Keratinocyte (primary cell): ENCODE data around the gene NTSR2. TPM values are rescaled to one million over a fixed set of nuclear protein-coding genes. Genes with fewer than 3 reads are reported as not detected.
A peak's percentile ranks its signal among the peaks of the same experiment; 100 is the strongest.

Experiments
- DNase-seq: peaks from one replicate; pipeline ENCODE4 v3.0.0-alpha.2; 2011; ENCODE audit warnings: low read depth, missing footprints, low spot score
- FAIRE-seq: peaks from 2 replicates; lab custom pipeline; 2011; peaks lifted over from hg19 to GRCh38; lab: Jason Lieb, UNC
- H2AFZ ChIP-seq: 2 replicates; pipeline ENCODE4 v1.6.0; 2012; ENCODE audit warnings: low read length, control low read depth, inconsistent platforms; ENCODE audit not compliant: control insufficient read depth
- H3K27ac ChIP-seq: 2 replicates; pipeline ENCODE4 v1.5.1; 2011; ENCODE audit warnings: low read length; ENCODE audit not compliant: control insufficient read depth, insufficient read depth
- H3K27me3 ChIP-seq: 3 replicates; pipeline ENCODE4 v1.6.0; 2011; ENCODE audit warnings: low read length; ENCODE audit not compliant: control insufficient read depth, insufficient read depth; ENCODE audit errors: extremely low read depth
- H3K36me3 ChIP-seq, 2 experiments: 2 replicates in 1 of 2; 3 replicates in 1 of 2; pipeline ENCODE4 v1.5.1; 2011; ENCODE audit warnings: low read length in 2 of 2, mild to moderate bottlenecking in 1 of 2; ENCODE audit not compliant: control insufficient read depth in 2 of 2, insufficient read depth in 2 of 2; ENCODE audit errors: extremely low read depth in 1 of 2
- H3K4me1 ChIP-seq: 3 replicates; pipeline ENCODE4 v1.5.1; 2011; ENCODE audit warnings: low read length; ENCODE audit not compliant: control insufficient read depth, insufficient read depth; ENCODE audit errors: extremely low read depth
- H3K4me2 ChIP-seq: 3 replicates; pipeline ENCODE4 v1.6.0; 2011; ENCODE audit warnings: low read depth, low read length; ENCODE audit not compliant: control insufficient read depth, insufficient read depth; ENCODE audit errors: extremely low read depth
- H3K4me3 ChIP-seq, 3 experiments: fragments of 200-600 bp in 1 of 3; sonication (generic) in 1 of 3; 2 replicates in 2 of 3; 3 replicates in 1 of 3; pipeline ENCODE4 v1.5.1; 2011 to 2016; ENCODE audit warnings: low read length in 3 of 3, mild to moderate bottlenecking in 3 of 3, control low read depth in 2 of 3, inconsistent platforms in 1 of 3, low read depth in 1 of 3, mixed read lengths in 1 of 3, mixed run types in 1 of 3, moderate library complexity in 1 of 3; ENCODE audit not compliant: control insufficient read depth in 2 of 3, insufficient read depth in 2 of 3; ENCODE audit errors: extremely low read depth in 1 of 3
- H3K79me2 ChIP-seq: 2 replicates; pipeline ENCODE4 v1.6.0; 2012; ENCODE audit warnings: low read length; ENCODE audit not compliant: control insufficient read depth, insufficient read depth
- H3K9ac ChIP-seq: 3 replicates; pipeline ENCODE4 v1.6.0; 2011; ENCODE audit warnings: low read length; ENCODE audit not compliant: control insufficient read depth, insufficient read depth; ENCODE audit errors: extremely low read depth
- H3K9me1 ChIP-seq: 3 replicates; pipeline ENCODE4 v1.6.0; 2011; ENCODE audit warnings: low read length; ENCODE audit not compliant: control insufficient read depth, insufficient read depth; ENCODE audit errors: extremely low read depth
- H3K9me3 ChIP-seq: 2 replicates; pipeline ENCODE4 v1.5.1; 2012; ENCODE audit warnings: low read depth, low read length; ENCODE audit not compliant: control insufficient read depth
- H4K20me1 ChIP-seq: 3 replicates; pipeline ENCODE4 v1.6.0; 2011; ENCODE audit warnings: low read length; ENCODE audit not compliant: control insufficient read depth, insufficient read depth; ENCODE audit errors: extremely low read depth
- CTCF ChIP-seq, 3 experiments: IDR thresholded peaks in 1 of 3; conservative IDR thresholded peaks in 1 of 3; optimal IDR thresholded peaks in 1 of 3; 2 replicates in 2 of 3; 3 replicates in 1 of 3; pipeline versions ENCODE3 to v1.5.1; 2011; ENCODE audit warnings: low read length in 3 of 3, mild to moderate bottlenecking in 3 of 3, moderate library complexity in 2 of 3, control low read depth in 1 of 3, inconsistent platforms in 1 of 3; ENCODE audit not compliant: insufficient read depth in 2 of 3; ENCODE audit errors: extremely low read depth in 1 of 3
- EZH2 ChIP-seq: IDR thresholded peaks from one replicate; pipeline ENCODE4 v1.6.1; 2012; ENCODE audit warnings: inconsistent platforms, mild to moderate bottlenecking, low read length, moderate library complexity
- dilution Hi-C: fragments of 300-500 bp; cut with MboI; formaldehyde crosslinking; loops from one replicate; pipeline ENCODE4 v1.7.0; 2020; ENCODE audit warnings: low sequenced_read_pairs; ENCODE audit not compliant: extremely low pct_ligation_motif_present
- polyA plus RNA-seq, 5 experiments: library from polyadenylated mRNA; depleted of rRNA in 3 of 5; stranded (reverse) in 3 of 5; stranded (forward) in 1 of 5; unstranded in 1 of 5; fragments of >200 nt; gene quantifications; 1 replicate in 1 of 5; 2 replicates in 3 of 5; 3 replicates in 1 of 5; pipeline versions ENCODE4 v1.2.1 to v1.2.3, GENCODE V29; 2011 to 2012; ENCODE audit warnings: missing spikeins in 2 of 5, low read depth in 1 of 5, low replicate concordance in 1 of 5

Gene NTSR2
- polyA plus RNA-seq, 1 donor (not counting 4 experiments of a cell fraction or from before 2014, with no cell fraction given) = not detected

- no peaks in the 10 kb centered on the region for H3K36me3 ChIP-seq
- H2AFZ ChIP-seq = no peak overlapping the region
- H3K27ac ChIP-seq = no peak overlapping the region
- DNase-seq (no peak), FAIRE-seq (no peak)
- H3K9ac ChIP-seq = no peak overlapping the region
- TF ChIP-seq EZH2 = peak; percentile 63
- TF ChIP-seq CTCF (optimal IDR thresholded peaks at IDR 0.05 in 1 of 3, IDR thresholded peaks at IDR 0.05 in 1 of 3, conservative IDR thresholded peaks at IDR 0.05 in 1 of 3; ENCODE audit: extremely low read depth in 1 of 3, insufficient read depth in 2 of 3, low read length in 3 of 3) = no peak
- H3K9me1 ChIP-seq = no peaks in the 10 kb centered on the region
- H3K9me3 ChIP-seq = no peaks in the 10 kb centered on the region
- peaks cover 61% of the 10 kb centered on the region for H3K27me3 ChIP-seq
- no peaks in the 10 kb centered on the region for H4K20me1 ChIP-seq
- no peaks in the 10 kb centered on the region for H3K79me2 ChIP-seq
- no peak overlapping the region for H3K4me3 ChIP-seq
- no peaks in the 10 kb centered on the region for H3K4me1 ChIP-seq
- H3K4me2 ChIP-seq = no peak overlapping the region
- dilution Hi-C loops = loop anchor here (25.0 kb wide), 1 partner anchor 110 kb away; no protein-coding TSS in a partner anchor
These were observed 7.4 kb upstream of the NTSR2 start for GRCh38 chr2:11677136-11678055.

GRCh38 chr2:11676640-11677039 is 6.6 kb upstream of the NTSR2 start:
- no peaks in the 10 kb centered on the region for H3K36me3 ChIP-seq
- dilution Hi-C loops = loop anchor here (25.0 kb wide), 1 partner anchor 111 kb away; no protein-coding TSS in a partner anchor
- no peaks in the 10 kb centered on the region for H4K20me1 ChIP-seq
- no peak overlapping the region for H3K4me2 ChIP-seq
- no peak for FAIRE-seq
- H3K9ac ChIP-seq = no peak overlapping the region
- H3K27ac ChIP-seq = no peak overlapping the region
- H3K9me3 ChIP-seq = no peaks in the 10 kb centered on the region
- no peak overlapping the region for H2AFZ ChIP-seq
- no peak overlapping the region for H3K4me3 ChIP-seq
- H3K79me2 ChIP-seq = no peaks in the 10 kb centered on the region
- H3K9me1 ChIP-seq = no peaks in the 10 kb centered on the region
- H3K4me1 ChIP-seq = no peaks in the 10 kb centered on the region
- DNase-seq = no peak
- peaks cover 64% of the 10 kb centered on the region for H3K27me3 ChIP-seq
- TF ChIP-seq EZH2 (no peak), CTCF (optimal IDR thresholded peaks at IDR 0.05 in 1 of 3, IDR thresholded peaks at IDR 0.05 in 1 of 3, conservative IDR thresholded peaks at IDR 0.05 in 1 of 3; ENCODE audit: extremely low read depth in 1 of 3, insufficient read depth in 2 of 3, low read length in 3 of 3) (peak in 1 of 3 experiments; percentile 15)
